ENCODE measurements around the gene SCARB1. TPM values are rescaled to one million over a fixed set of nuclear protein-coding genes. Genes with fewer than 3 reads are reported as not detected.

The SCARB1 gene
- total RNA-seq, 1 donor from 2014 or later = 8.6 TPM

- no peak for DNase-seq (ENCODE audit: low spot score)
- intact Hi-C loops (cut with DNase I) = no loop called here
Measured at GRCh38 chr12:124809878-124810277, 53.8 kb downstream of the SCARB1 start.

- intact Hi-C loops (cut with DNase I) = no loop called here
Measured at GRCh38 chr12:124809391-124809790, 54.3 kb downstream of the SCARB1 start.

GRCh38 chr12:124808272-124808671, 55.4 kb downstream of the SCARB1 start:
- no peak for DNase-seq (ENCODE audit: low spot score)
- intact Hi-C loops (cut with DNase I) = no loop called here

More at GRCh38 chr12:124809391-124809790, 54.3 kb downstream of the SCARB1 start:
- no peak for DNase-seq (ENCODE audit: low spot score)

DNA sequence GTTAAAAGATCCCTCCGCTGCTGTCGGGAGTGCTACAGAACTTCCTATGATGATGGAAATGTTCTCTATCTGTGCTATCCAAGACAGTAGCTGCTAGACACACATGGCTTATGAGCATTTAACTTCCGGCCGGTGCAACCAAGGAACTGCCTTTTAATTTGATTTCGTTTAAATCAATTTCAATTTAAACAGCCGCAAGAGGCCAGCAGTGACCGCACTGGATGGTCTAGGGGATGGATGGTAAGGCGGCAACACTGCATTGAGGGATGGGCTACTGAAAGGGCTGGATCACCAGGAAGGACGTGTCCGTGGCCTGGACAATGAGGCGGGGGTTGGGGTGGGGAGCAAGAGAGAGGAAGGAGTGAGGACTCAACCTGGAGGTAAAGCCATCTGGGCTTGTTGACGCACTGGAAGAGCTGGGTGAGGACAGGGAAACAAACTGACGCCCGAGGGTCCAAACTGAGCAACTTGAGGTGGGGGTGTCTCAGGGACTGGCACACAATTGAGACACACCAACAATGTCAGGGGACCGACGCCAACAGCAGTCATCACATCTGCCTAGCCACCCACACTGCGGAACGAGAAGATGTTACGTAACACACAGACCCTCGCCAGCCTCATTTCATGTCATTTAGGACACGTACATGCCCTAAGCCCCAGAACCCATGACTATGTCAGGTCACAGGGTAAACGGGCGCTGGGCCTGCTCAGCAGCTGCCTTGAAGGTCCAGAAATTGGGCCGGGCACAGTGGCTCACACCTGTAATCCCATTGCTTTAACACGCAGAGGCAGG, 57.6 kb downstream of the SCARB1 start:
- intact Hi-C loops (cut with DNase I) = no loop called here
- DNase-seq (ENCODE audit: low spot score) = no peak

DNA sequence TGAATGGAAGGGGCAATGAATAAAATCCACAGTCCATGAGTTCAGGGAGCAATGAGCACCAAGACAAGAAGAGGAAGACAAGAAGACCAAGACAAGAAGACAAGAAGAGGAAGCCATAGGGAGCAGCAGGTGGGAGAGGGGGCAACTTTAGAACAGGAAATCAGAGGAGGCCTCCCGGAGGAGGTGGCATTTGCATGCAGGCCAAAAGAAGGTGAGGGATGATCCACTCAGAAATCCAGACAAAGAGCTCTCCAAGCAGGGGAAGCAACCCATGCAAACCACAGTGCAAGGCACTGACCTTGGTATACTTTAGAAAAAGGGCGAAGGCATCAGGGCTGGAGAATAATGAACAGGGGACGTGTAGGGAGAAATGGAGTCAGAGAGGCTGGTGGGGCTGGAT, 58.6 kb downstream of the SCARB1 start:
- no peak for DNase-seq (ENCODE audit: low spot score)
- intact Hi-C loops (cut with DNase I) = no loop called here

GRCh38 chr12:124804011-124804621, 59.5 kb downstream of the SCARB1 start:
- DNase-seq (ENCODE audit: low spot score) = no peak
- intact Hi-C loops (cut with DNase I) = no loop called here

DNA sequence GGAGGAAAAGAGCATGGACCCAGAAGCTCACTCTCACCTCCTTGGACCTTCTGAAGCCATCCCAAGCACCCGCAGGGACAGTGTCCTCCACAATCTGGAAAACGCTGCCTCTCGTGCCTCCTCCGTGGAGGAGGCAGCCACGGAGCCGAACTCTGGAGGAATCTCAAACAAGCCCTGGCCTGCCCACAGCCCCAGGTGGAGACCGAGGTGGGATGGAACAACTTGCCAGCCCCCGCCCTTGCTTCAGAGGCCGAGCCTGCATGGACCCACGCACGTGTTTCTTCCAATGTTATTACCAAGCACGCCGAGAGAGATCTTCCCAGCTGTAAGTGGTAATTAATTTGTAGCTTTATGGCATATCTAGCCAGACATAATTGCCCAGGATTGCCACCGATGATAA, 61.3 kb downstream of the SCARB1 start:
- DNase-seq (ENCODE audit: low spot score) = no peak
- intact Hi-C loops (cut with DNase I) = no loop called here

GRCh38 chr12:124800506-124800905, 63.2 kb downstream of the SCARB1 start:
- DNase-seq (ENCODE audit: low spot score) = no peak

DNA sequence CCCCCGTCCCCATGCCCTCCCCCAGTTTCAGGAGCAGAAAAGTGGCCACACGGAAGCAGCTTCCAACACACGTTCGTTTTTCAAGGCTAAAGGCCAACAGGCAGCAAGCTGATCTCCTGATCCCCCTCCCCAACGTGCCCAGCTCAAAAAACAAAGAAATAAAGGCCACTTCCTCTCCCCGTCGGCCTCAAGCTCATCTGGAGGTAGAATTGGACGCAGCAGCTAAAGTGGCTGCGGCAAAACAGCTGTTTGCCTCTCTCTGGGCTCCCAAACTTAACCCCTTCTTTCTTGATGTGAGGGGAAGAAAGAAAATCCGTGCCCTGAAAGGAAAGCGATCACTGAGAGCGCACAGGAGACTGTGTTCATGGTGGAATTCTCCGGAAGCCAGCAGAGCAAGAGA, 66.3 kb downstream of the SCARB1 start:
- intact Hi-C loops (cut with DNase I) = no loop called here
- no peak for DNase-seq (ENCODE audit: low spot score)

More at GRCh38 chr12:124800506-124800905, 63.2 kb downstream of the SCARB1 start:
- intact Hi-C loops (cut with DNase I) = no loop called here

DNA sequence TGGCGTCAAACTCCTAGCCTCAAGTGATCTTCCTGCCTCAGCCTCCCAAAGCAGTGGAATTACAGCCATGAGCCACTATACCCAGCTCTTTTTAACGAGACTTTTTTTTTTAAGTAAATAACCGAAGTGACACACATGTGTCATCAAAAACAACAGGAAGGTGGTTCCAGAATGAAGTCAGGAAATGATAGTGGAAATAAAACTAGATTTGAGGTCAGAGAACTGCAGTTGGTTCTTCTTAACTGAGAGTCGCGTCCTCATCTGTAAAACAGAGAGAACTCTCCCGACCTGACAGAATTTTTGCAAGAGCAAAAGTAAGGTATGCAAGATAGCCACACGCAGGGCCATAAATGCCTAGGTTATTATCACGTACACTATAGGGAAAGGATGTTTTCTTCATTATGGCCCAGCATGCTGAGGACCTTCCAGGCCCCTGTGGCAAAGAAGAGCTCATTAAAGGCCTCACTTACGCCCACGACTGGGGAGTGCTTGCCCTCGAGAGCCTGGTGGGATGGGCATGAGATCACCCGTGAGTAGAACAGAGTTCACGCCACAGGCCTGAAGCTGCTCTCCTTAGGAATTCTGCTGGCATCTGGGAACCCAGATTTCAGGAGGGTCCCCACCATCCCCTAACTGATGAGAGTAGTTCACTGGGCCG, 67.2 kb downstream of the SCARB1 start:
- no peak for DNase-seq (ENCODE audit: low spot score)
- intact Hi-C loops (cut with DNase I) = no loop called here

DNA sequence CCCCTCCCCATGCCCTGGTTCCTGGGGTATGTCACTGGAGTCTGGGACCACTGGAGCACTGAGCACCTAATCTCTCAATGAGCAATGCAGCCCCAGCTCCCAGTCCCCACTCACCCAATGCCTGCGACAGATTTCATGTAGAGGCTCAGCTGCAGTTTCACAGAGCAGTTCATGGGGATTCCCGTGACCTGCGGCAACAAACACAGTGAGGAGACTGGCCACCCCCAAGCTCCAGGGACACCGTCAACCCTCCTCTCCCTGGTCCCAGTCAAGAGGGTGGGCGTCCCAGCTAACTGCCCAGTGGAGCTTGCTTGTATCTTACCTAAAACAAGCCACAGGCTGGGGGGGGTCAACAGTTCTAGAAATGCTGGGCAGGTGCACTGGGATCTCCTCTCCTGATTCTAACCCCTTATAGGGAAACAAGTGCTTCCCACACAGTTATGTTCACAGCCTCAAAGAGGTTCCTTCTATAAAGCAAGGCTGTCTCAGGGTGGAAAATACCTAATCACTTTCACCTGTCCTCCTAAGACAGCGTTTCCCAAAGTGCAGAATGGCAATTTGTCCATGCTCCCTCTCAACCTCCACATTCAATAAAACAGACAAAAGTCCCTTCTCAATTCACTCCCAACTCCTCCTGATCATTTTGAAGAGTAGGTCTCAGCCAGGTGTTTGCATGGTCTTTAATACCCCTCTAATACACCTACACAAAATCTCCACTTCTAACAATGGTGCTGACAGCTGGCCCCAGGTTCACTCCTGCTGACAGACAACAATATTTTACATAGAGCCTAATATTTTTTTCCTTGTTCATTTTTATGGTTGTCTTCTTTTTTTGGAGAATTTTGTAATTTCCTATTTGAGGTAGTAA, 68.3 kb downstream of the SCARB1 start:
- intact Hi-C loops (cut with DNase I) = no loop called here
- no peak for DNase-seq (ENCODE audit: low spot score)

- intact Hi-C loops (cut with DNase I) = no loop called here
Measured at GRCh38 chr12:124792961-124793441, 70.7 kb downstream of the SCARB1 start.

DNA sequence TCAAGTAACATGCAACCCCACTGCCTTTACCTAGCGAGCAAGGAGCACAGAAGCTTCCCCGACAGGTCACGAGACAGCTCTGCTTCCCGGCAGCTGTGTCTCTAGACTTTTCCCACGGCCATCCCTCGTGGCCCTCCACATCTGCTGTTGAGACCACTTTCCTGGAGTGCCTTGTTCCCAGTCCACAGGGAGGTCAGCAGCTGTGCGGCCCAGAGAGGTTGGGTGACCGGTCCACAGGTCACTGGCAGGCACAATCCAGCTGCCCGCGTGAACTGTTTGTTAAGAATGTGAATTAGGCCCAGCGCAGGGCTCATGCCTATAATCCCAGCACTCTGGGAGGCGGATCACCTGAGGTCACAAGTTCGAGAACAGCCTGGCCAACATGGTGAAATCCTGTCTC, 71.5 kb downstream of the SCARB1 start:
- intact Hi-C loops (cut with DNase I) = no loop called here
- no peak for DNase-seq (ENCODE audit: low spot score)

More at GRCh38 chr12:124792961-124793441, 70.7 kb downstream of the SCARB1 start:
- DNase-seq (ENCODE audit: low spot score) = no peak

GRCh38 chr12:124790650-124791400, 72.8 kb downstream of the SCARB1 start:
- intact Hi-C loops (cut with DNase I) = no loop called here
- DNase-seq (ENCODE audit: low spot score) = no peak

GRCh38 chr12:124788936-124789555, 74.6 kb downstream of the SCARB1 start:
- DNase-seq (ENCODE audit: low spot score) = no peak
- intact Hi-C loops (cut with DNase I) = no loop called here

DNA sequence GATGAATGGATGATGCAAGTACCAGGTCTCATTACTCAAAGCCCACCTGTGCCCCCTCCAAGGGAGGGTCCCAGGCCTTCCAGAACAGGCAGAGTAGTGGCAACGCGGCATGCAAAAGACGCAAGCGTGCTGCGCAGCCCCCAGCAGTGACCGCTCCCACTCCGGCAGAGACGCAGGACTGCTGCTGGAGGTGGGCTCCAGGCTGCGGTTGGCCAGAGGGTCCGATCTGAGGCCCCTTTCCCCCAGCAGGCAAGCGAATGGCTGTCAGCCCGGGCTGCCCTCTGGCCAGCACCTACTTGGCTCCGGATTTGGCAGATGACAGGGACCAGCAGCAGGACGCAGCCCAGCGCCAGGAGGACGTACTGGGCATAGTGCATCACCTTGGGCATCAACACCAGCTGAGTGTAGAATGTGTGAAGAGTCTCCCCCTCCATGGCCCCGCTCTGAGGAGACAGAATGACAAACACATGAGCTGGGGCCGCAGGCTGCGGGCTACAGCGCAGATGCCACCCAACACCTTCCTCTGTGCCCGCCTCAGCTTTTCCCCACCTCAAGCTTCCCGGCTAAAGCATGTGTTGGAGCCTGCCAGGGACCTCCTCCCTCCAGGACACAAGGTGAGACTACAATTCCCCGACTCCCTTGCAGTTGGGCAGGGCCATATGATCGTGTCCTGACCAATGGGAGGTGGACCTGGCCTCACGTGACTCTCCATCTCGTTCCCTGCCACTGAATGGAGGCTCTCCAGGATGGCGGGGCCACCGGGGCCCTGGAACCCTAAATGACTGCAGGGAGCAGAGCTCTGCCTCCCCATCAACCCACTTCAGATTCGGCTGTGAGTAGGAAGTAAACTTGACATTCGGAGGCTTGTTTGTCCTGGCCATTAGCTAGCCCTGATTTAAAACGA, 77.4 kb downstream of the SCARB1 start:
- DNase-seq (ENCODE audit: low spot score) = peak; percentile 85
- intact Hi-C loops (cut with DNase I) = no loop called here

DNA sequence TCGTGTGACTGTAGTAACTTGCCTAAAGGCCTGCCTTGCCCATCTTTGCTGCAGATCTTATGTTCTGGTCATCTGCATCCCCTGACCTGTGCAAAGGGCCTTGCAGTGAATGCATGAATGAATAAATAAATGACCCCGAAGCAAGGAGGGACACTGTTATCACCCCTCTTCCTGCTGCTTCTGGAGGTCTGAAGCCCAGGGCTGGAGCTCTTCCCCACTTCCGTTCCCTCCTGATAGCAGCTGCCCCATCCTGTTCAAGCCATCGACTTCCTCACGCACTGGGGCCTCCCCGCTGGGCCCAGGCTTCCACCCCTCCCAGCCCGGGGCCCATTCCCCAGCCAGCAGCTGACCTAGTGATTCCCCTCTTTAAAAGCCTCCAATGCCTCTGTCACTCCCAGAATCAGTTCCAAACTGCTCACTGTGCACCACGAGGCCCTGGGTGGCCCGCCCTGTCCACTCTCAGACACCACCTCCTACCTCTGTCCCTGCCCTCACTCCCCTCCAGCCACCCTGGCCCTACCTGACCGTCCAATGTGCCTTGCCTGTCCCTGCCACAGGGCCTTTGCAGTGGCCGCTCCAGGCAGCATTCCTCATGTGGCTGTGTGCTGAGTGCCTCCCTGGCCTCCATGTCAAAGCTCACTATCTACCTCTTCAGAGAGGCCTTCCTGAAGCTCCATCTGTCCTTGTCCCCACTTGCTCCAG, 78.6 kb downstream of the SCARB1 start:
- intact Hi-C loops (cut with DNase I) = no loop called here
- no peak for DNase-seq (ENCODE audit: low spot score)

Data from cardiac septum (tissue), 1 donor.